ENCODE measurements around the gene TRIM66.

Gene TRIM66

GRCh38 chr11:8564526-8564925 lies 117.9 kb downstream of the TRIM66 start:
- no peaks in the 10 kb centered on the region for H3K27me3 ChIP-seq (ENCODE audit: insufficient read depth, low read depth, severe bottlenecking)
- no peaks in the 10 kb centered on the region for H3K36me3 ChIP-seq
- no peak overlapping the region for H3K27ac ChIP-seq
- no peak for TF ChIP-seq CTCF (IDR thresholded peaks at IDR 0.05; ENCODE audit: low read depth, low read length)
- H3K9me3 ChIP-seq (ENCODE audit: severe bottlenecking), result no peaks in the 10 kb centered on the region
- DNase-seq, result no peak
- H3K4me3 ChIP-seq (ENCODE audit: low read depth, low read length), result no peak overlapping the region
